Nephron (organoid): ENCODE data around the gene TOR1A.
A peak's percentile ranks its signal among the peaks of the same experiment; 100 is the strongest.

Experiments used
- H3K27ac Mint-ChIP-seq, 3 experiments: 2 replicates each; pipeline ENCODE4 v1.8.0; 2020; ENCODE audit warnings: mixed read lengths in 3 of 3, mild to moderate bottlenecking in 2 of 3, moderate library complexity in 1 of 3
- H3K27me3 Mint-ChIP-seq: 2 replicates; pipeline ENCODE4 v1.8.0; 2021; ENCODE audit warnings: low read depth, mild to moderate bottlenecking, moderate library complexity, mixed read lengths
- H3K36me3 Mint-ChIP-seq: 2 replicates; pipeline ENCODE4 v1.8.0; 2020; ENCODE audit warnings: low read depth, mixed read lengths
- H3K4me1 Mint-ChIP-seq: 2 replicates; pipeline ENCODE4 v1.8.0; 2020; ENCODE audit warnings: mixed read lengths
- H3K4me3 Mint-ChIP-seq, 3 experiments: 2 replicates each; pipeline ENCODE4 v1.8.0; 2020; ENCODE audit warnings: mild to moderate bottlenecking in 3 of 3, mixed read lengths in 3 of 3, moderate library complexity in 2 of 3
- H3K9me3 Mint-ChIP-seq: 2 replicates; pipeline ENCODE4 v1.8.0; 2020; ENCODE audit warnings: mixed read lengths
- CTCF ChIP-seq, 3 experiments: fragments of 200-600 bp; sonication (generic); IDR thresholded peaks; one replicate each; pipeline ENCODE4 v1.5.0; 2021; ENCODE audit warnings: antibody characterized with exemption in 3 of 3; ENCODE audit not compliant: unreplicated experiment in 3 of 3

The TOR1A gene

GRCh38 chr9:129832982-129833381 lies 9.0 kb upstream of the TOR1A start:
- peak overlapping the region; percentile 98 to 100 (median 99) for H3K4me3 Mint-ChIP-seq
- no peak for TF ChIP-seq CTCF (IDR thresholded peaks at IDR 0.05; ENCODE audit: unreplicated experiment in 3 of 3)
- no peaks in the 10 kb centered on the region for H3K9me3 Mint-ChIP-seq
- peaks cover 34% of the 10 kb centered on the region for H3K36me3 Mint-ChIP-seq
- peaks cover 33% of the 10 kb centered on the region for H3K4me1 Mint-ChIP-seq
- no peak overlapping the region for H3K27ac Mint-ChIP-seq
- H3K27me3 Mint-ChIP-seq, result no peaks in the 10 kb centered on the region

GRCh38 chr9:129828969-129829368 lies 5.0 kb upstream of the TOR1A start:
- Mint-ChIP-seq H3K36me3 (peaks cover 34% of the 10 kb centered on the region), H3K27me3 (no peaks in the 10 kb centered on the region), H3K27ac (no peak overlapping the region), H3K4me3 (no peak overlapping the region), H3K4me1 (peaks cover 7% of the 10 kb centered on the region), H3K9me3 (no peaks in the 10 kb centered on the region)
- TF ChIP-seq CTCF (IDR thresholded peaks at IDR 0.05; ENCODE audit: unreplicated experiment in 3 of 3), result no peak

- Mint-ChIP-seq H3K9me3 (no peaks in the 10 kb centered on the region), H3K4me1 (peaks cover 1% of the 10 kb centered on the region), H3K36me3 (peaks cover 29% of the 10 kb centered on the region), H3K4me3 (no peak overlapping the region), H3K27ac (no peak overlapping the region), H3K27me3 (no peaks in the 10 kb centered on the region)
- no peak for TF ChIP-seq CTCF (IDR thresholded peaks at IDR 0.05; ENCODE audit: unreplicated experiment in 3 of 3)
Observed at GRCh38 chr9:129828051-129828450, 4.1 kb upstream of the TOR1A start.

GRCh38 chr9:129826759-129827158 lies 2.8 kb upstream of the TOR1A start:
- H3K4me1 Mint-ChIP-seq, result peaks cover 9% of the 10 kb centered on the region
- no peak for TF ChIP-seq CTCF (IDR thresholded peaks at IDR 0.05; ENCODE audit: unreplicated experiment in 3 of 3)
- H3K27me3 Mint-ChIP-seq, result no peaks in the 10 kb centered on the region
- H3K36me3 Mint-ChIP-seq, result peaks cover 30% of the 10 kb centered on the region
- no peaks in the 10 kb centered on the region for H3K9me3 Mint-ChIP-seq
- peak overlapping the region in 1 of 3 experiments; percentile 11 for H3K4me3 Mint-ChIP-seq
- H3K27ac Mint-ChIP-seq, result no peak overlapping the region

- Mint-ChIP-seq H3K27ac (no peak overlapping the region), H3K9me3 (no peaks in the 10 kb centered on the region), H3K36me3 (peaks cover 26% of the 10 kb centered on the region), H3K4me3 (no peak overlapping the region), H3K27me3 (no peaks in the 10 kb centered on the region), H3K4me1 (peaks cover 9% of the 10 kb centered on the region)
- TF ChIP-seq CTCF (IDR thresholded peaks at IDR 0.05; ENCODE audit: unreplicated experiment in 3 of 3), result no peak
Observed at GRCh38 chr9:129826344-129826743, 2.4 kb upstream of the TOR1A start.

GRCh38 chr9:129823542-129823934 lies 398 bp downstream of the TOR1A start:
- Mint-ChIP-seq H3K9me3 (no peaks in the 10 kb centered on the region), H3K27me3 (no peaks in the 10 kb centered on the region), H3K36me3 (peaks cover 19% of the 10 kb centered on the region), H3K4me3 (peak overlapping the region; percentile 93 to 96 (median 96)), H3K27ac (peak overlapping the region in 1 of 3 experiments; percentile 92), H3K4me1 (peaks cover 9% of the 10 kb centered on the region)
- TF ChIP-seq CTCF (IDR thresholded peaks at IDR 0.05; ENCODE audit: unreplicated experiment in 3 of 3), result no peak
